ENCODE measurements around the gene PAGE3.

The PAGE3 gene, protein sequence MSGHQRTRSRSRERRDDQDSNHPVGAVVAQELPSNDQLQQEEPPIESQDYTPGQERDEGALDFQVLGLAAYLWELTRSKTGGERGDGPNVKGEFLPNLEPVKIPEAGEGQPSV
- long read RNA-seq, donor 1: 0 reads
- long read RNA-seq, donor 2: 0 reads
- long read RNA-seq, donor 3: 0 reads
- long read RNA-seq, donor 4: 0 reads
- long read RNA-seq, donor 5: 0 reads
- long read RNA-seq, donor 6: 0 reads
- long read RNA-seq, donor 7: 0 reads
- long read RNA-seq, donor 8: 0 reads

DNA sequence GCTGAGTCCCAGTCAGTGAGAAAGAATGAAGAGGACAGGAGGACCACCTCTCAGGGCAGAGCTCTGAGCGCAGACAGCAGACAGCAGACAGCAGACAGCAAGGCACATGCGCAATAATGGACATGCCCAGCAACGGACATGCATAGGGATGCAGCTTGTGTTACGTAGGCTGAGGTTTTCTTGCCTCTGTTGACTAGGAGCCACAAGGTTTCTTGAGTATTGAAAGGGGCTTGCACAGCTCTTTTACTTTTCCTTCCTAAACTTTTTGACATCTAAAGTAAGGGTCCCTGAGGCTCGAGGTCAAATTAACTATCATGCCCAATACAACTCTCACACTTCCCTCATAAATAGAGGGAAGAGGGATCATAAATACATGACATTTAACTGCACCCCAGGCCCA lies at the start of gene PAGE3:
TSS of gene PAGE3 (minus strand) at position 101 of the 400 bp plus-strand sequence. CDS start 1,013 bp downstream, outside the sequence.
- no peak for DNase-seq

GRCh38 chrX:55312655-55313054 lies 47.9 kb upstream of the PAGE3 start:
- DNase-seq: no peak

DNA sequence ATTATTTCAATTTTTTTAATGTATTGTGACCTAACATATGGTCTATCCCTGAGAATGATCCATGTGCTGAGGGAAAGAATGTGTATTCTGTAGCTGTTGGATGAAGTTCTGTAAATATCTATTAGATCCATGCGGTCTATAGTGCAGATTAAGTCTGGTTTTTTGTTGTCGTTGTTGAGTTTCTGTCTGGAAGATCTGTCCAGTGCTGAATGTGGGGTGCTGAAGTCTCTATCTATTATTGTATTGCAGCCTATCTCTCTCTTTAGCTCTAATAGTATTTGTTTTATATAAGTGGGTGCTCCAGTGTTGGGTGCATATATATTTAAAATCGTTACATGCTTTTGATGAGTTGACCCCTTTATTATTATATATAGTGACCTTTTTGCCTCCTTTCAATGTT lies 26.2 kb upstream of the PAGE3 start:
- DNase-seq: no peak

- DNase-seq: no peak
Observed at GRCh38 chrX:55279832-55280231, 15.1 kb upstream of the PAGE3 start.

GRCh38 chrX:55260806-55261205 lies 3.9 kb downstream of the PAGE3 start:
- no peak for DNase-seq

GRCh38 chrX:55253528-55253927 lies 11.2 kb downstream of the PAGE3 start:
- no peak for DNase-seq

- peak; percentile 3 for DNase-seq
Observed at GRCh38 chrX:55240788-55241340, 23.9 kb downstream of the PAGE3 start.

GRCh38 chrX:55220119-55220794 lies 44.5 kb downstream of the PAGE3 start, which contains the start of gene PAGE5:
TSS of gene PAGE5 (plus strand) at chrX:55220346. CDS start at chrX:55221383, 1,037 bp downstream.
- DNase-seq: no peak

DNA sequence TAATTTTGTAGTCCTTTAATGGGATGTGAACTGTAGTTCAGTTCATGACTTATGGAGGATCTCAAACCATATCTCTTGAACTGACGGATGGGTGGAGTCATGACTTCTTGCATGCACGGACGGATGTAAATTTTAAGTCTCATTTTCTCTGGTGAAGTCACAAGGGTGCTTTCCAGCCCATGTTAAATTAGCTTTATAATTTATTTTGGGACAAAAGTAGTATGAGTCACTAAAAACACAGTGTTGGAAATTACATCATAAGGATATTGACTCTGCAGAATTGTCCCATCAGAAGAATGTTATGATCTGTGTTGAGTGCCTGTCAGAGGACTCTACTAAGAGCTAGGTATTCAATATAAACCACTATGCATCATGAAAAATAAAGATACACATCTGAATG lies 51.3 kb downstream of the PAGE3 start:
- DNase-seq: no peak

DNA sequence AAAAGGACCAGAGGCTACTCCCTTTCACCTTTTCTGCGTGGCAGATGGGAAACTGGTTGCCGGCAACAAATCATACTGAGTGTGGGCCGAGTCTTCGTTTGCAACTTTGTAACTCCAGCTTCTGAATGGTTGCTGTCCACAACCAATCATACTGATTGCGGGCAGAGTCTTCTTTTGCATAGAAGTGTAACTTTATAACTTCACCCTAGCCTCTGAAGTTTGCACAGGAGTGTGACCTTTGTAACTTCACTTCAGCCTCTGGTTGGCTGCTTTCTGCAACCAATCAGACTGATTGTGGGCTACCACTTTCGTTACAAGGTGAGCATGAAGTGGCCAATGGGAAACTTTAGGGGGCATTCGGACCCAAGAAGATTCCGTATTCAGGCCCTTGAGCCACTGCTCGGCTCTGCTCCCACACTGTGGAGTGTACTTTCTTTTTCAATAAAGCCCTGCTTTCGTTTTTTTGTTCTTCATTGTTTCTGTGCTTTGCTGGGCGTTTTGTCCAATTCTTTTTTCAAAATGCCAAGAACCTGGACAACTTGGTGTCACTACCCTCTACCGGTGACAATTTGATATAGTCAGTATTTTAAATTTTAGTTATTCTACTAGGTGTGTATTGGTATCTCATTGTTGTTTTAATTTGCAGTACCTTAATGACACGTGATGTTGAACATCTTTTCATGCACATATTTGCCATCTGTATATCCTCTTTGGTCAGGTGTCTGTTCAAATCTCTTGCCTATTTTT lies 53.6 kb downstream of the PAGE3 start:
- DNase-seq: no peak

Data from right kidney (tissue), 9 donors.